PC-3 (cell line): ENCODE measurements around the gene UROS.

Experiments
- CTCF ChIP-seq: fragments of 300-600 bp; sonication (generic); conservative IDR thresholded peaks from 2 replicates; pipeline ENCODE4 v1.5.1; 2017; ENCODE audit warnings: antibody characterized with exemption, low read depth, mild to moderate bottlenecking, low read length
- EZH2 ChIP-seq: fragments of 300-600 bp; sonication (generic); IDR thresholded peaks from one replicate; pipeline ENCODE4 v1.6.1; 2017; ENCODE audit warnings: antibody characterized with exemption, mild to moderate bottlenecking, low read length; ENCODE audit not compliant: unreplicated experiment

- no peak for TF ChIP-seq CTCF
- no peak for TF ChIP-seq EZH2
Measured at GRCh38 chr10:125774581-125775191, 48.4 kb downstream of the UROS start.
